Occipital lobe (tissue), 2 donors: ENCODE results near the gene EFNA2. TPM values are rescaled to one million over a fixed set of nuclear protein-coding genes. Genes with fewer than 3 reads are reported as not detected.
"Not testable (repeated sequence)": the region's sequence is repeated elsewhere in the genome, so short reads cannot be mapped to it uniquely, and the experiment has no call there.

Experiments used
- DNase-seq: peaks from one replicate; lab custom pipeline; 2025; lab: John Stamatoyannopoulos, UW
- total RNA-seq: library from RNA; depleted of rRNA; stranded (reverse); fragments of >200 nt; gene quantifications from one replicate; pipeline ENCODE4 v1.2.3, GENCODE V29; 2014

EFNA2 gene
- total RNA-seq, 1 donor from 2014 or later: 8.1 TPM

DNA sequence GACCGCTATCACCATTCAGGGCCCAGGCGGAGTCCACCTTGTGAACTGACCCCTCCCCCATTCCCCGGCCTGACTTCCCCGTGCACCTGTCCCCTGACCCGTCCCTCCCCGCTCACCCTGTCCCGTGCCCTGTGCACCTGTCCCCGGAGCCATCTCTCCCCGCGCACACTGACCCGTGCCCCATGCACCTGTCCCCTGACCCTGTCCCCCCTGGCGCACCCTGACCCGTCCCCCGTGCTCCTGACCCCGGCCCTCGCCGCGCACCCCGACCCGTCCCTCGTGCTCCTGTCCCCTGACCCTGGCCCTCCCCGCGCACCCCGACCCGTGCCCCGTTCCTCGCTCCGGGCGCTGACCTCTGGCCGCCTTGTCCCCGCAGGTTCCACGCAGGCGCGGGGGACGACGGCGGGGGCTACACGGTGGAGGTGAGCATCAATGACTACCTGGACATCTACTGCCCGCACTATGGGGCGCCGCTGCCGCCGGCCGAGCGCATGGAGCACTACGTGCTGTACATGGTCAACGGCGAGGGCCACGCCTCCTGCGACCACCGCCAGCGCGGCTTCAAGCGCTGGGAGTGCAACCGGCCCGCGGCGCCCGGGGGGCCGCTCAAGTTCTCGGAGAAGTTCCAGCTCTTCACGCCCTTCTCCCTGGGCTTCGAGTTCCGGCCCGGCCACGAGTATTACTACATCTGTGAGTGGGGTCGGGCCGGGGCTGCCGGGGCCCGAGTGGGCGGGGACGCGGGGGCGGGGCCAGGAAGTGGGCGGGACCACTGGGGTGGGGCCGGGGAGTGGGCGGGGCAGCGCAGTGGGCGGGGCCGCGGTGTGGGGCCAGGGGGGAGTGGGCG is 9.7 kb downstream of the EFNA2 start:
- no peak for DNase-seq

DNA sequence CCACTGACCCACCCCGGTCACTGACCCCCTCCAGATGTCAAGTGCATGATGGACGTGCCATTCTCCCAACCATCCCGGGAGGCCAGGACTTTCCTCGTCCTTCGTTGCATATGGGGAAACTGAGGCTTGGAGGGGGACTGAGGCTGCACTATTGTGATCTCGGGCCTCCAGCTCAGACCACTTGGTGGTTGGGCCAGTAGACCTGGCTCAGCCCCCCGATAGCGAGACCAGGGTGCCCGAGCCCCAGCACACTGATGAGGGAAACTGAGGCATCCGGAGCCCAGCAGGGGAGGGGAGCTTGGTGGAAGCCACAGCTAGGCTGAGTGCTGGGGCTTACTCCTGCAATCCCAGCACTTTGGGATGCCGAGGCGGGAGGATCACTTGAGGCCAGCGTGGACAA is 10.4 kb downstream of the EFNA2 start:
- DNase-seq: no peak

DNA sequence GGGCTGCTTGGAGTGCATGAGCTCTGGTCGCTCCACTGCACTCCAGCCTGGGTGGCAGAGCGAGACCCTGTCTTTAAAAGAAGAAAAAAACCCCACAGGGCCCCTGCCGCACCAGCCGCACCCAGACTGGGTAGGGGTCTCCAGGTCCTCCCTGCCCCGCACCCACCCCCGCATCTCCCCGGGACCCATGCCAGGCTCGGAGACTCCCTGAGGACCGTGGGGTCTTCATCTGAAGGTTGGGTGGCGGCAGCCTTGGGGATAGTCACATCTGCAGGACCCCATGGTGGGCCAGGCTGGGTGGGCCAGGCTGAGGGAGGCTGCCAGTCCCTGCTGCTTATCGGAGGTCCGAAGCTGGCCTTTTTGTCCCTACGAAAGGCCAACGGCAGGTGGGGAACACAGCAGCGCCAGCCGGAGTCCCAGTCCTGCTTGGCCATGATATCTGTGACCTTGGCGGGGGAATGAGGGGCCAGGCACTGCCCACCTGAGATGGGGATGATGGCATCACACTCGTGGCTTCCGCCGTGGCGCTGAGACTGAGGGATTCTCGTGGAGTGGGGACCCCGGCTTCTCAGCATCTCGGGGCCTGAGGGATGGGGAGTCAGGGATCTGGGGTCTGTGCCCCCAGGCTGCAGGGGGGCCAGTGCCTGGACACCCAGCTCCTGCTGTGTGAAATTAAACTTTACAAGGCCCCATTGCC is 11.1 kb downstream of the EFNA2 start:
- no peak for DNase-seq

DNA sequence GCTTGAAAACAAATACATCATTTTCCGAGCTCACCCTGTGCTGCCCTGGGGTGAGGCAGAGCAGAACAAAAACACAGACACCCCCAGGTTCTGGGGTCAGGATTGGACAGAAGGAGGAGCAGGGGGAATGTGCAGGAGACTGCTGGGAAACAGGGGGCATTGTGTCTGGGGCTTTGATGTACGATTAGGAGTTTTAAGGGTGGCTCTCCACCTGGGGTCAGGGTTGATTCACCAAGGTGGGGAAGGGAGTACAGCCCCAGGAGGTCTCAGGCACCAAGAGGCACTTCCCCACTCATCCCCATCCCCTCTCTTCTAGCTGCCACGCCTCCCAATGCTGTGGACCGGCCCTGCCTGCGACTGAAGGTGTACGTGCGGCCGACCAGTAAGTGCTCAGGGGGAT is 12.6 kb downstream of the EFNA2 start:
- DNase-seq: no peak

DNA sequence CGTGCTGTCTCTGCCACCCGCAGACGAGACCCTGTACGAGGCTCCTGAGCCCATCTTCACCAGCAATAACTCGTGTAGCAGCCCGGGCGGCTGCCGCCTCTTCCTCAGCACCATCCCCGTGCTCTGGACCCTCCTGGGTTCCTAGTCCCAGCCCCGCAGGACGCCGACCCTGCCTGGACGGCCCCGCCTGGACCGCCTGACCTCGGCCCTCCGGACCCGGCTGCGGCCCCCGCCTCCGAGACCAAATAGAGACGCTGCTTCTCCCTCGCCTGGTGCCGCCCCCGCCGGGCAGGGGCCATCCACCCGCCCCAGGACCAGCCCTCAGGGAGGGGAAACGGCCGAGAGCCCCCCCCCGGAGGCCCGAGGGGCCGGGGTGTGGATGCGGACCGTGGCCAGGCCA is 14.1 kb downstream of the EFNA2 start:
- no peak for DNase-seq

DNA sequence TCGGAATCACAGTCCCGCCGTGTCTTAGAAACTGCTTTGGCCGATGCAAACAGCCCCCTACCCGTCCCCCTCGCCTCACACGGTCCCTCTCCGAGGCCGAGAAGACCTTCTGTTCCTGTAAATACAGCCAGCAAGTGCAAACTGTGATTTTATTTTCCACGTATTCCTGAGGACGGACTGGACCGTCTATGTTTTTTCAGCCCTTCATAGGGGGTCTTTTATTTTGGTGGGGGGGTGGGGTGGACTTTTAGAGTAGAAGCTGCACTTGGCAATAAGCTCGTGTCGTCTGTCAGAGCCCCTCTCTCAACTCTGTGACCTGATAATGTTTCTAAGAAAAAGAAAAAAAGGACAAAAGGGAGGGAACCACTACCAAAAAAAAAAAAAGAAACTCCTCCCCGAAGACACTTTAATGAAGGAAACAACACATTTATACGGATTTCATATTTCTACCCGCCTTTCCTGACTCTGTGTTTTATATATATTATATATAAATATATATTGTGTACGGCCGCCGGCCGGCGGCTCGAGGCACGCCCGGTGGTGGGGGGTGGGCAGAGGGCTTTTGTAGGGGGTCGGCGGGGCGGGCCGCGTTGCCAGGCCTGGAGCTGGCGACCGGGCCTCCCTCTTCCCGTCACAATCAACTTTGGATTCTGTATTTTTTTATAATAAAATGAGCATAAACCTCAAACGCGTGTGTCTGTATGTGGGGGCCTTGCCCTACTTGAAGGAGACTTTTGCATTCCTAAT is 15.2 kb downstream of the EFNA2 start:
- no peak for DNase-seq

DNA sequence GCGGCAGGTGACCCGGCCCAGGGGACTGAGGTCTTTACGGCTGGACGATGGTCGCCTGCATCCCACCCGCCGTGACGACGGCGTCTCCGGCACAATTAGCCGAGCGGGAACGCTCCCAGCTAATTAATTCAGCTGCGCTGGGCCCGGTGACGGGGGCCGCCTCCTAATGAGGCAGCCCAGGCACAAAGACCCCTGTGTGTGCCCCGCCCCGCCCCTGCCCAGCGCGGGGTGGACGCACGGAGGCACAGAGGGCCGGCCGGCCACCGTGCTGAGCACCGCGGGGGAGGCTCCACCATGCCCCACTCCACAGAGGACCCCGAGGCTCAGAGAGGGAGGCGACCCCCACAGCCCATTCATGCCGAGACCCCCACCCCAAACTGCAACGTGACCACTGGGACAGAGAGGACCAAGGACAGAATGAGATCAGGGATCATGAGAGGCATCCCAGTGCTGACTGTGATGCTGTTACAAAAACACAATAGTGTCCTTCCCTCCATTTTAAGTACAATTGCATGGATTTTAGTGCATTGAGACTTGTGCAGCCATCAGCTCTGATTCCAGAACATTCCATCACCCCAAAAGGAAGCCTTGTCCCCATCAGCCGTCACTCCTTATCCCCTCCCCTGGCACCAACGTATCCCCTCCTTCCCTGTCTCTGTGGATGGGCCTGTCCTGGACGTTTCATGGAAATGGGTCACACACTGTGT is 17.0 kb downstream of the EFNA2 start:
- peak; percentile 26 for DNase-seq

DNA sequence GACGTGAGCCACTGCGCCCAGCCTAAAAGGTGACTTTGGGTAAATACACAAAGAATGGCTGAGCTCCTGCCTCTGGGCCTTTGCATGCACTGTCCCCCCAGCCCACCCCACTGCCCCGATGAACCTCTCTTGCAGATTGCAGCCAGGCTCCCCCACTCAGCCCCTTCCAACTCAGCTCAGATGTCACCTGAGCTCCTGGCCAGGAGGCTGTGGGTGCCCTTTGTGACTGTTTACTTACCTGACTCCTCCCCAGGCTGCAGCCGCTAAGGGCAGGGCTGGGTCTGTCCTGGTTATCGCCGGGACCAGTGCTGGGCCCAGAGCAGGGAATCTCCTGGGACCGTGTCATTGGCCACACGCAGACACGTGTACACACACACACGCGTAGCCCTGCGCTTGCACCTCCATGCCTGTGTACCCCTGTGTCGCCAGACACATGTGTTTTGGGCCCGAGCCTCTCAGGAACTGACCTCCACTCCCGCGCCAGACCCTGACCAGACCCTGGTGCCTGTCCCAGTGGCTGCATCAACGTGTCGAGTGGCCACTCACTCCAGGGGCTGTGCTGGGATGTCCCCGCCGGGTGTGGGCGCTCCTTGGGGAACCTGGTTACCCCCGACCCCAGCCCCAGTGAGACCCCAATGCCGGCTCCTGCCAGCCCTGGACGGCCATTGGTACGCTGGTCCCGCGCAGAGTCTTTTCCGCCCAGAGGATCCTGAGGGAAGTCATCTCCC is 18.7 kb downstream of the EFNA2 start:
- no peak for DNase-seq

DNA sequence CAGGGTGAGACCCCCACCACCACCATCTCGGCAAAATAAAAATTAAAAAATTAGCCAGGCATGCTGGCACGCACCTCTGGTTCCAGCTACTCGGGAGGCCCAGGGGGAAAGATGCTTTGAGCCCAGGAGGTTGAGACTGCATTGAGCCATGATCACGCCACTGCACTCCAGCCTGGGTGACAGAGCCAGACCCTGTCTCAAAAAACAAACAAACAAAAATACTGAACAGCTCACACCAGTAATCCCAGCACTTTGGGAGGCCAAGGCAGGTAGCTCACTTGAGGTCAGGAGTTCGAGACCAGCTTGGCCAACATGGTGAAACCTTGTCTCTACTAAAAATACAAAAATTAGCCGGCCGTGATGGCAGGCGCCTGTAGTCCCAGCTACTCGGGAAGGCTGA is 19.7 kb downstream of the EFNA2 start:
- DNase-seq: not testable (repeated sequence)

DNA sequence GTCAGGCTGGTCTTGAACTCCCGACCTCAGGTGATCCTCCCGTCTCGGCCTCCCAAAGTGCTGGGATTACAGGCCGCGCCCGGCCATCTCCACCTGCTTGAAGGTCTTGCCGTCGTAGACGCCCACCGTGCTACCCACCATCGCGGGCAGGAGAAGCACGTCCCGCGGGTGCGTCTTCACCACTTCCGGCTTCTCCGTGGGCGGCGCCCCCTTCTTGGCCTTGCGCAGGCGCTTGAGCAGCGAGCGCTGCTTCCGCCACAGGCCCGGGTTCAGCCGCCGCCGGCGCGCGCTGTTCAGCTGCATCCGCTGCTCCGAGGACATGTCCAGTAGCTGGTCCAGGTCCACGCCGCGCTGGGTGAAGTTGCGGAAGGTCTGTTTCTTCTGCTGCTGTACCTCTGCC is 21.6 kb downstream of the EFNA2 start:
- no peak for DNase-seq

DNA sequence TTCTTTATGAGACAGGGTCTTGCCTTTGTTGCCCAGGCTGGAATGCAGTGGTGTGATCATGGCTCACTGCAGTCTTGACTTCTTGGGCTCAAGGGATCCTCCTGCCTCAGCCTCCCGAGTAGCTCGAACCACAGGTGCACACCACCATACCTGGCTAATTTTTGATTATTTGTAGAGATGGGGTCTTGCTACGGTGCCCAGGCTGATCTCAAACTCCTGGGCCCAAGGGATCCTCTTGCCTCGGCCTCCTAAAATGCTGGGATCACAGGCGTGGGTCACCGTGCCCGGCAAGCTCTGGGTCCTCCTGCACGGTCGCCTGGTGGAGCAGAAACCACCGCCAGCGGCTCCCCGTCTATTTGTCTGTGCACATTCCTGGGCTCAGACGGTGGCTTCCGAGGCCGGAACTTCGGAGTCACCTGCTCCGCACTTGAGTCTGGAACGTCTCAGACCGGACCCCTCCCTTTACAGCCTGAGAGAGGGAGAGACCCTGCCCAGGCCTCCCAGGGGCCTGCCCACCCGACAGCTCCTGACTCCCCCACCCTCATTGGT is 22.2 kb downstream of the EFNA2 start:
- DNase-seq: no peak

DNA sequence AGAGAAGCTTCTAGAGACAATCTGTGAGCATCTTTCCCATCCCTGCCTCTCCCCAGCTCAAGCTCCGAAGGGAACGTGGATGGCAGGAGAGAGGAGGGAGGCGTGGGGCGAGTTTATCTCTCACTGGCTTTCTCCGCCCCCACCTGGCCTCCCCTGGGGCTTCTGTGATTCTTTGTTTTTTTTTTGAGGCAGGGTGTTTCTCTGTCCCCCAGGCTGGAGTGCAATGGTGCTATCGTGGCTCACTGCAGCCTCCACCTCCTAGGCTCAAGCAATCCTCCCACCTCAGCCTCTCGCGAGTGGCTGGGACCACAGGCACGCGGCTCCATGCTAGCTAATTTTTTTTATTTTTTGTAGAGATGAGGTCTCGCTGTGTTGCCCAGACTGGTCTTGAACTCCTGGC is 23.0 kb downstream of the EFNA2 start:
- DNase-seq: no peak

DNA sequence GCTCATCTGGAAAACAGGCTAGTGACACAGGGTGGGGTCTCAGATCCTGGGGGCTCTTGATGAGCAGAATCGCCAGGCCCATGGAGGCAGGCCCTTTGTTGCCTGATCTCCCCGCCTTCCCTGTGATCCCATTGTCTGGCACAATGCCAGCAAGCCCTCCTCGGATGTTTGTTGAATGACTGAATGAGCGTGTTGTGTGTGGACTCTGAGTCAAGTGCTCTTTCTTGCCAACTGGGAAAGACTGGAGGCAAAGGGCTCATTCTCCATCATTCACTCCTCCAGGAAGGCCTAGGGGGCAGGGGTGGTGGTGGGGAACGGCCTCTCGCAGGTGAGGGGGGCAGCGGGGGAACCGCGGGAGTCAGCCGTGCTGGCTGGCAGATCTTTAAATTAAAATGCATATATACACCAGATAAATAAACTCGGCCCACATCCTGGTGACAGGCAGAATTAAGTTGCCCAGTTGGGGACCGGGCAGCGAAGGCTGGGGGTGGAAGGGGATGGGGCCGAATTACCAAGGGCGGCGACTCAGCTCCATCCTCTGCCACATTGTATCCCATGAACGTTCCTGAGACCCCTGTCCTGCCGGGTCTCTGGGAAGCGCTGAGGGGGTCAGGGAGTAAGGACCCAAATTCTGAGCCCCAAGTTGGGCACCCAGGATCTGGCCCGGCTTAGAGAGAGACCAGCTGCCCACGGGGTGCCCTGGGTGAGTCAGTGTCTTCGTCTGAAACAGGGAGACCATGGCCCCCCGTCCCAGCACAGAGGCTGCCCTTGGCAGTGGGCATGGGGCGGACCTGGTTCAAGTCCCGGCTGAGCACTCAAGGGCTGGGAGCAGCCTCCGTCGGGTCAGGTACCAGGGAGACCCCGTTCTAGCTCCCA is 24.5 kb downstream of the EFNA2 start:
- DNase-seq: no peak

DNA sequence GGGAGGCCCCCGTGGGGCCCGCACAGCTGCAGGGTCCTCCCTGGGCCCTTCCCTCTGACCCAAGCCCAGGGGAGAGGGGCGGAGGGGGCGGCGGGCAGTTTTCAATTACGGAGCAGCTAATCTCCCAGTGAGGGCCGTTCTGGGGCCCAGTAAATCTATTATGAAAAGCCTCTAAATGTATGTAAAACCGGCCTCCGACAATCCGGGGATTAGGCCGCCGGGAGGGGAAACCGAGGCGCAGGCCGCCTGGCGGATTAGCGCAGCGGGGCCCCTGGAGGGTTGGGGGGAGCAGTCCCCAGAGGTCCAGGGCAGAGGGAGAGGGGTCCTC is 25.1 kb downstream of the EFNA2 start:
- no peak for DNase-seq

DNA sequence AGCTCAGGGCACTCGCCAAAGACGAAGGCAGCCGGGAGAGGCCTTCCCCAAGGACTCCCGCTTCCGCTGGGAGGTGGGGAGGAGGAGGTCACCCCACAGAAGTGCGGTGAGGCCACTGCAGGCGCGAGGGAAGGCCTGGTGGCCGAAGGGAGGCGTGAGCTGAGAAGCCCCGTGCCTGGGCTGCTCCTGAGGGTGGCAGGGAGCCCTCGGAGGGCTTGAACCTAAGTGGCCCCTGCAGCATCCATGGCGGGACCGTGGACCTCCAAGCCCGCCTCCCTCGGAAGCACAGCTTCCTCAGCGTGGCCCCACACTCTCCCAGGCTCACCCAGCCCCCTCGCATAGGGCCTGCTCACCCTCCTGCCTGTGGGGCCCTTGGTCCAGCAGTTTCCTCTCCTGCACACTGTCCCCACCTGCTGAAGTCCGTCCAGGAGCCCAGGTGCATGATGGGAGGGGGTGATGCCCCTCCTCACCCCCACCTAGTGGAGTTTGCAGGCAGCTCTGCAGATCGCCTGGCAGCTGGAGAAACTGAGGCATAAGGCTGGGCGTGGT is 25.9 kb downstream of the EFNA2 start:
- no peak for DNase-seq

DNA sequence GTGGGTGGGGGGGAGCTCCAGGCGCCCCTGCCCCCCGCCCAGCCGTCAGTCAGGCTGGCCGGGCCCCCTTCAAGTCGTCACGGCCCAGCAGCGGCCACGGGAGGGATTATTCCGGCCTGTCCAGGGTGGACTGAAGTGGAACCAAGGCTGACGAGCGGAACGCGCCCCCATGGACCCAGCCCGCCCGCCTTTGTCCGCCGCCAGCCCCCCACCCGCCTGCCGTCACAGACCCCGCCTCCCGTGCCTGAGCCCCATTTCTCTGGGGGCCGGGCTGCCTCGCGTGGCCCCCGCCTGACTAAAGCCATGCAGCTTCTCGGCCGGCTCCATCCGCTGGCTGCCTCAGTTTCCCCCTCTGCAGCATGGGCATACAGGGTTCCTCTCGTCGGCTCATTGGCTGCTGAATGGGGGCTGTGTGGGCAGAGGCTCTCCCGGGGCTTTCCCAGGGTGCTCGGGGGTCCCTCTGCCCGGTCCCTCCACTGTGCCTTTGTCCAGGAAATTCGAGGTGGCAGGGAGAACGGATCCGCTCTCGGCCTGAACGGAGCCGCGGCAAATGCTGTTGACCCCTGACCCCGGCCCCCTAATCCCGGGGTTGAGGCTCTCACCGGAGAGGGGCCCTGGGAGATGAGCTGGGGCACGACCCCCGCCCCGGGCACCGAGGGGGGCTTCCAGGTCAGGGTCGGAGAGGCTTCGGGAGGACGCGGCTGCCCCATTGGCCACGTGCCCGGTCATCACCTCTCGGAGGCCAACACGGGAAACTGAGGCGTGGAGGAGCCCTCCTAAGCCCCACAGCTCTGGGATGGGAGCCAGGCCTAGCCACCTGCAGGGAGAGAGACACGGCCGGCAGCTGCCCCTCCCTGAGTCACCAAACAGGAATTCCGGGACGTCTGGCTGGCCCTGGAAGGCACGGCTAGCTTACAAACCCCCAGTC is 27.4 kb downstream of the EFNA2 start:
- DNase-seq: no peak

DNA sequence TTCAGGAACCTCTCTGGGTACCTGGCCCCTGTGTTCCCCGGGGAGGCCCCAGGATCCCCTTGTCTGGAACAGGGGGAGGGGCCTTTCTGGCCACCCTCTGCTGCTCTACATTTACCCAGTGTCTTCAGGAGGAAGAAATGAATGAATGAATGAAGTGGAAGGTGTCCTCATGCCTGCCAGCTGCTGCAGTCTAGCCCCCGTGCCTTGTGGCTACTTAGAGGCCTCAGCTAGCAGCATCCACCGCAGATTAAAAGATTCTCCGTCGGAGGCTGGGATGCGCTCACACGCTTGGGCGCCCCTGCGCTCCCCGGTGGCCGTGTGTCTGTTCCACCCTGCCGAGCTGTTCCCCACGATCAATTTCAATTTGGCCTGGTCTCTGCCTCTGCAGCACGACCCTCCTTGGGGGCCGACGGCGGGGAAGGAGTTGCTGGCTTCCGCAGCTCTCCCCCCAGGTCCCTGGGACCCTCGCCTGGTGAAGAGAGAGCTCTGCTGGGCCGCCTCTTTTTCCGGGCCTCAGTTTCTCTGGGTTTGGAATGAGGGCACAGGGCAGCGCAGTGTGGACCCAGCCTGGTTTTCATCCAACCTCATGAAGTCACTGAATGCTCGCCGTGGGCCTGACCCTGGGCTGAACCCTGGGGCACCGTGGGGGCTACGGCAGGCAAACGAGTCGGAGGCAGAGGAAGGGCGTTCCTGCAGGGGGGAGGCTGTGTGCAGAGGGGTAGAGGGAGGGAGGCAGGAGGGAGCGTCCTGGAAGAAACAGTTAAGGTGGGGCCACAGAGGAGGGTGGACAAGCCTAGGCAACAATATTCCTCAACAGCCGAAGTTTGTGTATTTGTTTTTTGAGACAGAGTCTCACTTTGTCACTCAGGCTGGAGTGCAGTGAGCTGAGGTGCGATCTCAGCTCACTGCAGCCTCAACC is 28.3 kb downstream of the EFNA2 start:
- no peak for DNase-seq
